HepG2 (cell line): ENCODE results near the gene ACOXL. TPM values are rescaled to one million over a fixed set of nuclear protein-coding genes. Genes with fewer than 3 reads are reported as not detected.

Source experiments
- ATAC-seq: fragments of 200-7000 bp; cut with Tn5 transposase; 3 replicates; pipeline ENCODE4 v1.9.1; 2020; ENCODE audit warnings: mild to moderate bottlenecking, moderate library complexity
- BruUV-seq: library from RNA; stranded (reverse); fragments of 400-500 nt; replicated peaks from 2 replicates; lab custom pipeline; 2021; lab: Mats Ljungman, UMichigan
- CTCF ChIA-PET: fragments of 300-600 bp; formaldehyde crosslinking; extraction: SDS; loops from one replicate; lab custom pipeline; 2021; ENCODE audit warnings: low total read pairs, inconsistent platforms, low intra/inter-chr PET ratio; lab: Yijun Ruan, JAX
- POLR2A ChIA-PET: fragments of 350-600 bp; sonication (Branson Sonifier 250); formaldehyde crosslinking; loops from one replicate; lab custom pipeline; 2020; ENCODE audit warnings: antibody characterized with exemption, inconsistent platforms; lab: Yijun Ruan, JAX
- DNase-seq: peaks from one replicate; pipeline ENCODE4 v3.0.0-alpha.2; 2015; ENCODE audit warnings: low spot score
- FAIRE-seq: peaks from 3 replicates; lab custom pipeline; 2011; peaks lifted over from hg19 to GRCh38; lab: Jason Lieb, UNC
- H2AFZ ChIP-seq: one replicate; pipeline ENCODE4 v1.6.1; 2011; ENCODE audit warnings: low read length, inconsistent platforms
- H3K27ac ChIP-seq: fragments of 300-600 bp; 3 replicates; pipeline ENCODE4 v1.8.0; 2011; ENCODE audit warnings: mixed run types, mild to moderate bottlenecking, mixed read lengths, low read length, inconsistent platforms; ENCODE audit not compliant: insufficient read depth; ENCODE audit errors: extremely low read length
- H3K27me3 ChIP-seq, 2 experiments: fragments of 200-600 bp in 1 of 2; 2 replicates in 1 of 2; 3 replicates in 1 of 2; pipeline versions ENCODE4 v1.6.0 to v1.8.0; 2011; ENCODE audit warnings: low read length in 2 of 2, mild to moderate bottlenecking in 2 of 2, moderate library complexity in 2 of 2, inconsistent platforms in 1 of 2; ENCODE audit not compliant: insufficient read depth in 2 of 2, control insufficient read depth in 1 of 2
- H3K36me3 ChIP-seq, 2 experiments: fragments of 200-600 bp in 1 of 2; replicated peaks in 1 of 2; 2 replicates in 1 of 2; 3 replicates in 1 of 2; pipeline versions ENCODE4 v1.5.1 to v1.8.0; 2011; ENCODE audit warnings: low read length in 2 of 2, inconsistent platforms in 1 of 2; ENCODE audit not compliant: insufficient read depth in 2 of 2, control insufficient read depth in 1 of 2
- H3K4me1 ChIP-seq: 2 replicates; pipeline ENCODE4 v1.5.1; 2012; ENCODE audit warnings: low read length, inconsistent platforms; ENCODE audit not compliant: insufficient read depth
- H3K4me2 ChIP-seq: 2 replicates; pipeline ENCODE4 v1.6.0; 2011; ENCODE audit warnings: low read depth, low read length, inconsistent platforms
- H3K4me3 ChIP-seq, 3 experiments: fragments of 200-600 bp in 1 of 3; sonication (generic), shearing (Covaris generic) in 1 of 3; replicated peaks in 1 of 3; 2 replicates each; pipeline ENCODE4 v1.5.1; 2011 to 2016; ENCODE audit warnings: low read length in 3 of 3, inconsistent platforms in 2 of 3, low read depth in 2 of 3, mild to moderate bottlenecking in 2 of 3, control low read depth in 1 of 3, mixed read lengths in 1 of 3; ENCODE audit not compliant: insufficient read depth in 1 of 3
- H3K79me2 ChIP-seq: one replicate; pipeline ENCODE4 v1.6.1; 2011; ENCODE audit warnings: low read length, inconsistent platforms; ENCODE audit not compliant: insufficient read depth
- H3K9ac ChIP-seq: 2 replicates; pipeline ENCODE4 v1.6.0; 2011; ENCODE audit warnings: mild to moderate bottlenecking, low read depth, low read length, inconsistent platforms; ENCODE audit not compliant: insufficient read depth
- H3K9me3 ChIP-seq: 2 replicates; pipeline ENCODE4 v1.5.1; 2012; ENCODE audit warnings: mild to moderate bottlenecking, low read length
- H4K20me1 ChIP-seq: 2 replicates; pipeline ENCODE4 v1.6.0; 2011; ENCODE audit warnings: inconsistent platforms, mild to moderate bottlenecking, low read length, moderate library complexity; ENCODE audit not compliant: insufficient read depth
- ARNTL ChIP-seq: sonication (generic); formaldehyde crosslinking; IDR thresholded peaks from 2 replicates; pipeline ENCODE4 v1.4.0; 2020; ENCODE audit warnings: mild to moderate bottlenecking, missing genetic modification reagents
- GATA4 ChIP-seq: sonication (generic); IDR thresholded peaks from 2 replicates; pipeline ENCODE4 v1.6.1; 2016; ENCODE audit warnings: antibody characterized with exemption, low read depth, borderline replicate concordance
- TEAD3 ChIP-seq: optimal IDR thresholded peaks from 2 replicates; pipeline ENCODE3; 2016; ENCODE audit warnings: borderline replicate concordance
- ZFP82 ChIP-seq: sonication (generic); formaldehyde crosslinking; IDR thresholded peaks from 2 replicates; pipeline ENCODE4 v1.5.1; 2020; ENCODE audit warnings: mild to moderate bottlenecking, missing genetic modification reagents, borderline replicate concordance
- ZNF501 ChIP-seq: sonication (generic); formaldehyde crosslinking; IDR thresholded peaks from 2 replicates; pipeline ENCODE4 v1.5.1; 2020; ENCODE audit warnings: mild to moderate bottlenecking, moderate library complexity, missing genetic modification reagents
- ZNF546 ChIP-seq: sonication (generic); formaldehyde crosslinking; conservative IDR thresholded peaks from 2 replicates; pipeline ENCODE4 v1.8.1; 2023; ENCODE audit warnings: mild to moderate bottlenecking, missing genetic modification reagents
- ZNF652 ChIP-seq: IDR thresholded peaks from 2 replicates; pipeline ENCODE4 v1.6.1; 2016; ENCODE audit warnings: low read depth, borderline replicate concordance
- WGBS: methylation state at CpG from one replicate; pipeline ENCODE4 v1.1.6; 2017; ENCODE audit warnings: low lambda C conversion rate; 5-methylcytosine and 5-hydroxymethylcytosine counted together
- in situ Hi-C: cut with HindIII; loops from 2 replicates; pipeline ENCODE4 v1.10.0; 2017; ENCODE audit warnings: low pct_unique_long_range_greater_than_20kb; ENCODE audit not compliant: extremely low pct_ligation_motif_present
- intact Hi-C: fragments of 100-400 bp; cut with micrococcal nuclease; formaldehyde crosslinking; loops from one replicate; pipeline ENCODE4 v1.10.0; 2022; ENCODE audit not compliant: unreplicated experiment
- polyA plus RNA-seq, 8 experiments: library from polyadenylated mRNA; depleted of rRNA in 3 of 8; stranded (reverse) in 7 of 8; unstranded in 1 of 8; fragments of >200 nt; fragmentation: Illumina TruSeq in 4 of 8; extraction: Trizol in 4 of 8; gene quantifications; 2 replicates each; pipeline versions ENCODE4 v1.2.1 to v1.2.3, GENCODE V29; 2011 to 2016; ENCODE audit warnings: low read depth in 4 of 8, missing spikeins in 1 of 8, mixed read lengths in 1 of 8; ENCODE audit not compliant: insufficient read depth in 1 of 8
- total RNA-seq, 5 experiments: library from RNA; depleted of rRNA; stranded (reverse); fragments of >200 nt; fragmentation: Illumina TruSeq; extraction: Trizol; gene quantifications; 2 replicates each; pipeline ENCODE4 v1.2.3, GENCODE V29; 2016; ENCODE audit warnings: low read depth in 1 of 5
- TF ChIP-seq, protein P1 (sequence below): sonication (generic); formaldehyde crosslinking; IDR thresholded peaks from 2 replicates; pipeline ENCODE4 v1.4.0; 2020; ENCODE audit warnings: mild to moderate bottlenecking, missing genetic modification reagents

ACOXL gene
- total and polyA plus RNA-seq, 2 of the 13 experiments (the other 11 are each of a cell fraction or from before 2014, with no cell fraction given): not detected

GRCh38 chr2:110877031-110877827, 144.9 kb downstream of the ACOXL start:
- WGBS: 26% methylated on average over 15 of the region's 18 CpGs
- no peaks in the 10 kb centered on the region for H3K36me3 ChIP-seq
- no peak overlapping the region for H3K9ac ChIP-seq
- in situ Hi-C loops: no loop called here
- peaks cover 0 to 17% of the 10 kb centered on the region in 2 experiments; a peak in 2 of 5 replicates for H3K27me3 ChIP-seq
- ChIA-PET CTCF (no interaction called here), POLR2A (no interaction called here)
- ATAC-seq (no peak), FAIRE-seq (no peak), DNase-seq (no peak)
- H3K4me1 ChIP-seq: no peaks in the 10 kb centered on the region
- no peak overlapping the region for H2AFZ ChIP-seq
- TF ChIP-seq GATA4: no peak
- no peak for TF ChIP-seq ARNTL
- no peak for TF ChIP-seq ZFP82 (CRISPR knock-in tag)
- TF ChIP-seq, protein P1, sequence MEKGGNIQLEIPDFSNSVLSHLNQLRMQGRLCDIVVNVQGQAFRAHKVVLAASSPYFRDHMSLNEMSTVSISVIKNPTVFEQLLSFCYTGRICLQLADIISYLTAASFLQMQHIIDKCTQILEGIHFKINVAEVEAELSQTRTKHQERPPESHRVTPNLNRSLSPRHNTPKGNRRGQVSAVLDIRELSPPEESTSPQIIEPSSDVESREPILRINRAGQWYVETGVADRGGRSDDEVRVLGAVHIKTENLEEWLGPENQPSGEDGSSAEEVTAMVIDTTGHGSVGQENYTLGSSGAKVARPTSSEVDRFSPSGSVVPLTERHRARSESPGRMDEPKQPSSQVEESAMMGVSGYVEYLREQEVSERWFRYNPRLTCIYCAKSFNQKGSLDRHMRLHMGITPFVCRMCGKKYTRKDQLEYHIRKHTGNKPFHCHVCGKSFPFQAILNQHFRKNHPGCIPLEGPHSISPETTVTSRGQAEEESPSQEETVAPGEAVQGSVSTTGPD (CRISPR knock-in tag): no peak
- TF ChIP-seq ZNF501 (CRISPR knock-in tag): no peak
- peak; percentile 41; the same call in 1 of the 2 replicates for TF ChIP-seq ZNF652 (CRISPR knock-in tag)
- TF ChIP-seq ZNF546 (CRISPR knock-in tag): no peak
- no peak for TF ChIP-seq TEAD3 (CRISPR knock-in tag)
- H4K20me1 ChIP-seq: no peaks in the 10 kb centered on the region
- no peak overlapping the region for H3K27ac ChIP-seq
- H3K9me3 ChIP-seq: no peaks in the 10 kb centered on the region
- BruUV-seq: no TSS peak
- H3K4me2 ChIP-seq: no peak overlapping the region
- intact Hi-C loops: loop anchor here (5.0 kb wide), 1 partner anchor 1665 kb away; no protein-coding TSS in a partner anchor
- no peaks in the 10 kb centered on the region for H3K79me2 ChIP-seq
- H3K4me3 ChIP-seq: no peak overlapping the region
